Duodenal mucosa (tissue), 2 donors: ENCODE results near the gene PACS1.

Source experiments
- H3K27ac ChIP-seq: one replicate; pipeline ENCODE4 v1.7.0; 2013; ENCODE audit warnings: low read depth, low read length
- H3K27me3 ChIP-seq, 2 donors: one replicate each; pipeline ENCODE4 v1.7.0; 2013; ENCODE audit warnings: low read length in 2 of 2, control low read depth in 1 of 2; ENCODE audit not compliant: insufficient read depth in 2 of 2, control insufficient read depth in 1 of 2
- H3K36me3 ChIP-seq, 2 donors: one replicate each; pipeline ENCODE4 v1.7.0; 2013; ENCODE audit warnings: low read length in 2 of 2, control low read depth in 1 of 2; ENCODE audit not compliant: insufficient read depth in 2 of 2, control insufficient read depth in 1 of 2
- H3K4me1 ChIP-seq, 2 donors: one replicate each; pipeline ENCODE4 v1.7.0; 2013; ENCODE audit warnings: low read length in 2 of 2, control low read depth in 1 of 2; ENCODE audit not compliant: insufficient read depth in 2 of 2, control insufficient read depth in 1 of 2
- H3K4me3 ChIP-seq, 2 donors: one replicate each; pipeline ENCODE4 v1.7.0; 2013; ENCODE audit warnings: low read length in 2 of 2, low read depth in 1 of 2
- H3K9ac ChIP-seq, 2 donors: one replicate each; pipeline ENCODE4 v1.7.0; 2013; ENCODE audit warnings: low read length in 2 of 2, low read depth in 1 of 2
- H3K9me3 ChIP-seq, 2 donors: one replicate each; pipeline ENCODE4 v1.7.0; 2013; ENCODE audit warnings: low read length in 2 of 2, control low read depth in 1 of 2; ENCODE audit not compliant: control insufficient read depth in 1 of 2

PACS1 gene

DNA sequence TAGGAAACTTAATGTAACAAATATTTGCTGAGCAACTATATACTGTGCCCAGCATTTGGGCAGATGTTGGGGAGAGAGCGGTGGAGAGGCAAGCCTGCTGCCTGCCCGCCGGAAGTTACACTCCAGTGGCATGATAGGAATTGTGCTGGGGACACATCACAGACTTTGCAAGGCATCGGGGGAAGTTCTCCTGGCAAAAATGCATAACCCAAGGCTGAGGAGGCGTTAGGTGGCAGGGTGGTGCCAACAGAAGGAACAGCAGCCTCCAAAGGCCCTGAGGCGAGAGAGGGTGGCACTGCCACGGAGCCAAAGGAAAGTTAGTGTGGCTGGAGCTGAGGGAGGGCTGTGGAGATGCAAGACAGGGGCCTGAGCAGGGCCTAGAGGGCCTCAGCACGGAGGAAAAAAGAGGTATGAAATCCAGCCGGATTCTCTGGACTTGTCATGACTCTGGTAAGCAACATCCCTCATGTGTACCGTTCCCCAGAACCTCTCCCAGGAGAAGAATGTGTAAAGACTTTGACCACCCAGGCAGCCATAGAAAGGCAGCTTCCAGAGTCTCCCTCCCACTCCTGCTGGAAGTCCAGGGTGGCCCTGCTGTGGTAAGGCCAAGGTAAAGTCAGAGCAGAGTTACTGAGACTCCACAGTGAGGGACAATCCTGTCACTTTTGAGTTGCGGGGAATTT lies 122.2 kb downstream of the PACS1 start:
- no peak overlapping the region for H3K27ac ChIP-seq

GRCh38 chr11:66194391-66194790 lies 124.3 kb downstream of the PACS1 start:
- no peak overlapping the region for H3K9ac ChIP-seq
- no peak overlapping the region for H3K4me3 ChIP-seq
- H3K27ac ChIP-seq: no peak overlapping the region
- peaks cover 3 to 5% of the 10 kb centered on the region in 2 donors for H3K4me1 ChIP-seq
- H3K27me3 ChIP-seq: no peaks in the 10 kb centered on the region
- H3K9me3 ChIP-seq: no peaks in the 10 kb centered on the region
- H3K36me3 ChIP-seq: peaks cover 0 to 3% of the 10 kb centered on the region in 2 donors

More for the DNA sequence above, 122.2 kb downstream of the PACS1 start:
- H3K27me3 ChIP-seq: no peaks in the 10 kb centered on the region
- H3K4me1 ChIP-seq: peaks cover 3 to 5% of the 10 kb centered on the region in 2 donors
- peaks cover 0 to 3% of the 10 kb centered on the region in 2 donors for H3K36me3 ChIP-seq
- H3K9me3 ChIP-seq: no peaks in the 10 kb centered on the region
- H3K9ac ChIP-seq: no peak overlapping the region
- no peak overlapping the region for H3K4me3 ChIP-seq

DNA sequence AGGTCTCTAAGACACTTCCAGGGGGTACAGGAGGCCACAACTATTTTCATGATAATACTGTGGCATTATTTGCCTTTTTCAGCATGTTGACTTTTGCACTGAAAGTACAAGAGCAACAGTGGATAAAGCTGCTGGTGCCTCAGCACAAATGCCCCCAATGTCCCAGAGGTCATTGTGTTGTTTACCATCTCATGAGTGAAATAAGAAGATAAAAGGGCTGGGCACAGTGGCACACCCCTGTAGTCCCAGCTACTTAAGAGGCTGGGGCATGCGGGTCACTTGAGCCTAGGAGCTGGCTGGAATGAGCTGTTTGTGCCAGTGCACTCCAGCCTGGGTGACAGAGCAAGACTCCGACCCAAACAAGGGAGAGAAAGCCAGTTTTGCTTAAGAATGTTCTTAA lies 125.8 kb downstream of the PACS1 start:
- H3K27me3 ChIP-seq: no peaks in the 10 kb centered on the region
- peaks cover 0 to 3% of the 10 kb centered on the region in 2 donors for H3K9me3 ChIP-seq
- peaks cover 0 to 3% of the 10 kb centered on the region in 2 donors for H3K36me3 ChIP-seq
- H3K4me3 ChIP-seq: no peak overlapping the region
- peaks cover 3 to 5% of the 10 kb centered on the region in 2 donors for H3K4me1 ChIP-seq
- H3K27ac ChIP-seq: no peak overlapping the region
- no peak overlapping the region for H3K9ac ChIP-seq

- Histone ChIP-seq H3K27me3 (no peaks in the 10 kb centered on the region), H3K9me3 (peaks cover 0 to 11% of the 10 kb centered on the region in 2 donors), H3K4me3 (no peak overlapping the region), H3K27ac (no peak overlapping the region), H3K36me3 (no peaks in the 10 kb centered on the region), H3K9ac (no peak overlapping the region), H3K4me1 (no peaks in the 10 kb centered on the region)
These were observed 133.8 kb downstream of the PACS1 start for GRCh38 chr11:66203847-66204246.

DNA sequence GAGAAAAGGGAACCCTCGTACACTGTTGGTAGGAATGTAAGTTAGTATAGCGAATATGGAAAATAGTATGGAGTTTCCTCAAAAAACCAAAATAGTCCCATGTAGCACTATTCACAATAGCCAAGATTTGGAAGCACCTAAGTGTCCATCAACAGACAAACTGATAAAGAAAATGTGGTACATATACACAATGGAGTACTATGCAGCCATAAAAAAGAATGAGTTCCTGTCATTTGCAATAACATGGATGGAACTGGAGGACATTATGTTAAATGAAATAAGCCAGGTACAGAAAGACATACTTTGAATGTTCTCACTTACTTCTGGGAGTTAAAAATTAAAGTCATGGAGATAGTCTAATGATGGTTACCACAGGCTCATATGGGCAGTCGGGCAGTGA lies 134.3 kb downstream of the PACS1 start:
- no peaks in the 10 kb centered on the region for H3K36me3 ChIP-seq
- no peak overlapping the region for H3K9ac ChIP-seq
- H3K4me3 ChIP-seq: no peak overlapping the region
- no peak overlapping the region for H3K27ac ChIP-seq
- H3K4me1 ChIP-seq: no peaks in the 10 kb centered on the region
- H3K9me3 ChIP-seq: peaks cover 0 to 11% of the 10 kb centered on the region in 2 donors
- no peaks in the 10 kb centered on the region for H3K27me3 ChIP-seq

DNA sequence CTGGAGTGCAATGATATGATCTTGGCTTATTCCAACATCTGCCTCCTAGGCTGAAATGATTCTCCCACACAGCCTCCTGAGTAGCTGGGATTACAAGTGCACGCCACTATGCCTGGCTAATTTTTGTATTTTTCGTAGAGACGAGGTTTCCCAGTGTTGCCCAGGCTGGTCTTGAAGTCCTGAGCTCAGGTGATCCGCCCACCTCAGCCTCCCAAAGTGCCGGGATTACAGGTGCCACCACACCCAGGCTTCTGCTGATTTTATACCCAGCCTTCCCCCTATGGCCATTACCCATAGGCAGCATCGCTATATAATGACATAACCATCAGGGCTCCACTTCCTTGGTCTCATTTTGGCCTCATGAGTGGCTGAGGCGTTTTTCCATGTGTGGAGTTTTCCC lies 137.7 kb downstream of the PACS1 start:
- H3K9me3 ChIP-seq: no peaks in the 10 kb centered on the region
- no peaks in the 10 kb centered on the region for H3K27me3 ChIP-seq
- peaks cover 0 to 5% of the 10 kb centered on the region in 2 donors for H3K36me3 ChIP-seq
- H3K4me1 ChIP-seq: no peaks in the 10 kb centered on the region
- H3K27ac ChIP-seq: no peak overlapping the region
- no peak overlapping the region for H3K9ac ChIP-seq
- H3K4me3 ChIP-seq: no peak overlapping the region

DNA sequence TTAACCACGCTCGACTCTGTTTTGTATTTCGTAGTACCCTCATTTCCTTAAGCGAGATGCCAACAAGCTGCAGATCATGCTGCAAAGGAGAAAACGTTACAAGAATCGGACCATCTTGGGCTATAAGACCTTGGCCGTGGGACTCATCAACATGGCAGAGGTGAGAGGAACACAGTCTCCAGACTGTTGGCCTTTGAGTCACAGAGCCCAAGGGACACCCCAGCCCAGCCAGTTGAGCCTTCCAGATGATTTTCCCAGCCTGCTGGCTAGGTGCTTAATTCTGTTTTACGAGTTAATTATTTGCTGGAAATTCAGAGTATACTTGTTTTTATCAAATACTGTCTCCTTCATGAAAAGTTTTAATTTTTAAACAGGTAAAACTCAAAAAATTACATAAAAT lies 141.0 kb downstream of the PACS1 start:
- Histone ChIP-seq H3K9ac (no peak overlapping the region), H3K27ac (no peak overlapping the region), H3K9me3 (no peaks in the 10 kb centered on the region), H3K4me3 (no peak overlapping the region), H3K27me3 (no peaks in the 10 kb centered on the region), H3K4me1 (no peaks in the 10 kb centered on the region), H3K36me3 (peaks cover 0 to 11% of the 10 kb centered on the region in 2 donors)

- no peaks in the 10 kb centered on the region for H3K9me3 ChIP-seq
- H3K4me3 ChIP-seq: no peak overlapping the region
- H3K4me1 ChIP-seq: no peaks in the 10 kb centered on the region
- no peak overlapping the region for H3K27ac ChIP-seq
- H3K27me3 ChIP-seq: no peaks in the 10 kb centered on the region
- H3K36me3 ChIP-seq: peaks cover 15 to 48% of the 10 kb centered on the region in 2 donors
- H3K9ac ChIP-seq: no peak overlapping the region
These were observed 146.8 kb downstream of the PACS1 start for GRCh38 chr11:66216911-66217310.

DNA sequence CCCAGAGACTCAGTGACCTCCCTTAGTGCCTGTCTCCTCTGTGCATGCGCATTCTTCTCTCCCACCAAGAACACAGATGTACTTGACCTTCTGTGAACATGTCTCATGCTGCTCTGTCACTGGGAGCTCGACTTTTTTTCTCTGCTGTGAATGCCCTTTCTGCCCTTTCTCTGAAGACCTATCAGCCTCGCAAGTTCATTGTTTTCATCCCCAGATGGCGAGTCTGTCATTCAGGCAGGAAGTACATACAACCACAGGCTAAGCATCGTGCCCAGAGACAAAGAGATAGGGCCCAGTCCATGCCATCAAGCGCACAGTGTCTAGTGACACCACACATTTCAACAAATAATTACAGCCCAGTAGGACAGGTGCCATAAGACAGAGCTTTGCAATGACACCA lies 148.0 kb downstream of the PACS1 start:
- peaks cover 15 to 48% of the 10 kb centered on the region in 2 donors for H3K36me3 ChIP-seq
- no peaks in the 10 kb centered on the region for H3K9me3 ChIP-seq
- H3K9ac ChIP-seq: no peak overlapping the region
- no peak overlapping the region for H3K27ac ChIP-seq
- H3K4me1 ChIP-seq: peaks cover 4 to 5% of the 10 kb centered on the region in 2 donors
- H3K27me3 ChIP-seq: no peaks in the 10 kb centered on the region
- H3K4me3 ChIP-seq: no peak overlapping the region

DNA sequence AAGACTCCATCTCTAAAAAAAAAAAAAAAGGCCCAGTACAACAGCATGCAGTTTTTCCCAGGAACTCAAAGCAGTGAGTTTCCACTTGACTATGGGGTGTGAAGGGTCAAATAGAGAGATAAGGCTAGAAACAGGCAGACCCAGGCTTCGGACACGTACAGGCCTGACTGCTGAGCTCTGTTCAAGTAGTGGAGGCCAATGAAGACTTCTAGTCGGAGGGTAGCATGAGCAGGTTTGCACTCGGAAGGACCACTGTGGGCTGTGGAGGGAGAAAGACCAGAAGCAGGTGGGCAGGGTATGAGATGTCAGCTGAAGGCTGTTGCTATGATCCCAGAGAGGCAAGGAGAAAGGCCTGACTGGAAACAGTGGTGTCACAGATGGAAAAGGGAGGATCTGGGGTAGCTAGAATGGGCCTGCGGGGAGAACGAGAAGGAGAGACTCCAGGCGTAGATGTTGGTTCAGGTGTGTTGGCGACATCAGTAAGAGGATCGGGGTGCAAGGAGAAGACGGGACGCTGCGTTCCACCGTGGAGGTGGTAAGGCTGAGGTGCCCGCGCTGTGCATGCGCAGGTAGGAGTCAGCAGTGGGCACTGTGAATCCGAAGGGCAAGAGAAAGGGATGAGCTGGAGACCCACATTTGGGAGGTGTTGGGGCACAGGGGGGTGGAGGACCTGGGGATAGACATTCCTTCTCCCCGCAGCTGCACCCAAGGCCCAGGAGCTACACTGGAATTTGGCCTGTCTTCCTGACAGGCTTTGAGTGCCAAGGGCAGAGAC lies 149.0 kb downstream of the PACS1 start:
- Histone ChIP-seq H3K27ac (no peak overlapping the region), H3K27me3 (no peaks in the 10 kb centered on the region), H3K4me1 (peaks cover 4 to 5% of the 10 kb centered on the region in 2 donors), H3K9me3 (no peaks in the 10 kb centered on the region), H3K4me3 (no peak overlapping the region), H3K9ac (no peak overlapping the region), H3K36me3 (peaks cover 15 to 45% of the 10 kb centered on the region in 2 donors)
